HuH-7.5 (cell line): Measurements from ENCODE around the gene SATB2.

Experiments used
- DNase-seq: peaks from one replicate; pipeline ENCODE4 v3.0.0; 2011; ENCODE audit warnings: low spot score

Gene SATB2

DNA sequence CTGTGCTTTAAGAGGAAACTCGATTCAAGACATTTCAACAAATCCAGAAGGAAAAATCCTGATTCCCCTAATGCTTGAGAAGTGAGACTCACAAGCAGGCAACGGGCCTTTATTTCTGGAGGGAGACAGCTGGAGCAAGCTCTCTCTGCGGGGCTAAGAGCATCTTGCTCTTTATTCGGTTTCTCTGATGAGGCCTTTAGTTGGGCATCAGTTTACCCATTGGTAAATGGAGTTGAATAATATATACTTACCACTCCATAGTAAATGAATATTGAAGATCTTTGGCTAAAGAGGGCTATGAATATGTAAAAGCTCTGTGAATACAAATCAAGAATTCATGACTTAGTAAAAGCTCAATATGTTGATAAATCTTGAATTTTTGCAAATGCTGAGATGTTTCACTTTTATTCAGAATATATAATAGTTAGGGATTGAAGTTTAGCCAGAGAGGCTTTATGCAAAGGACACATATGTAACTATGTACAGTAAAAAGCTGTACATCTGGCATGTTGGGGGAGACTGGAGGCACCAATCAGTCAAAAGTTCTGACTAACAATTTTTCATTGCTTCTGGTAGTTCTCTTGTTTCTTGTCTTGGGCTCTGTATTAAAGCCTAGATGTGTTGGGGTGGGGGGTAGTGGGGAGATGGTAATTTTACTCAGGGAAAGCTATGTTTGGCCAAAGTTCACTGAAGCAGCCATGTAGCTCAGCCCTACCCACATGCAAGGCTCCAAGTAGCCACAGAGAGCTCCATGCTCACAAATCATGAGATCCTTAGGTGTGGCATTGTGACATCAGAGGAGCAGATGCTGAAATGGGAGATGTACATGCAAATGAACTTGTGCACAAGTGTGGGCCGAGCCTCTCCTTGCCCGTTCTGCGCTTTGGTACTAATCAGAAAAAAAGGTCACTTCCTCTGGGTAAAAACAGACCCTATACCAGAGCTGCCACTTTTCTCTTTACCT is 200.2 kb downstream of the SATB2 start:
- DNase-seq, result no peak

DNA sequence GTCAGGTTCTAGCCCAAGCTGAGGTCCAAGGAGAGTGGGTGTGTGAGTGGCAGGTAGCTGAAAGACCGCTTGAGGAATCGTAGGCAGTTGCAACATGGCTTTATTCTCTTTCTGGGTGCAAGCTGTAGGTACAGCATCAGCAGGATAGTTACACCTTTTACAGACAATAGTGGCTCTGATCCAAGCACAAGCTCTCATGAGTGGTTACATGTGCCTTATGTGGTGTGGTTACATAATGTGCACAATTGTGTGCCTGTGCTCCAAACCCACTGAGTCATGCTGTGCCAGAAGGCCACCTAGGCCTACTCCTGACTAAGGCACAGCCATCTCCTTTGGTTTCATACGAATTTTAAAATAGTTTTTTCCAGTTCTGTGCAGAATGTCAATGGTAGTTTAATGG is 227.6 kb downstream of the SATB2 start:
- DNase-seq, result no peak

DNA sequence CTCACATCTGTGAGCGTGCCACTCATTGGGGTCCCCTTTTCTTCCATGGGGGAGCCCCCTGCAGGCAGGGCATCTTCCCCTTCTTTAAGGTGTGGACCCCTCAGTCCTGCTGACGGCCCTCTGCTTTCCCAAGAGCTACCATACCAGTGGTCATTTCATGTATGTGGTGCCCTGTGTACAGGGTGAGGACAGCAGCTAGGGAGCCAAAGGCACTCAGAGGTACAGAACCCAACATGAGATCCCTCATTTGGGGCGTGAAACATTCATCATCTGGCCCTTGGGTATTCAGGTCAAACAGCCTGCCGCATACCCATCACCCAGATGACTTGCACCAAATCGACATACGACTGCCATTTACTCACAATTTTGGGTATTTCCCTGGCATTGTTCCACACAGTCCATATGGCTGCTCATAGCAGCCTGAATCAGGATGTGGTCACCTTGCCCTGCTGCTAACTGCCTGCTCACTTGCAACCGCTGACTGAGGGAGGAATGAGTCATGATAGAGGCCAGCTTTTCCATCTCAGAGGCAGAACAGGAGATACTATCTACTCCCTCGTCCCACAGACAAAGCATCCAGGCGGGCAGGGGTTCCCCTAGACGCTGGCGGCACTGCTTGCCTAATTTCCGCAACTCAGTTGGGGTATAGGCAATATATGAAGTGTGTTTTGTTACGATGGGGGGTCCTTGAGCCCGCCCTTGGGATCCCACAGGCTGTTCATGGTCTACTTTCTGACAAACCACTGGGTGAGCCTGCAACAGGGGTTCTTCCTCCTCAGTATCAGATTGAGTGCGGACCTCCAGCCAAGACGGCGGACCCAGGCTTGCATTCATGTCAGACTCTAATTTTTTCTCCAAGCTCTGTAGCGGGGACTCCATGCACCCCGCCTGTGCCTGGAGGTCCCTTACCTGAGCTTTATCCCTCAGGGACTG is 228.6 kb downstream of the SATB2 start:
- no peak for DNase-seq

DNA sequence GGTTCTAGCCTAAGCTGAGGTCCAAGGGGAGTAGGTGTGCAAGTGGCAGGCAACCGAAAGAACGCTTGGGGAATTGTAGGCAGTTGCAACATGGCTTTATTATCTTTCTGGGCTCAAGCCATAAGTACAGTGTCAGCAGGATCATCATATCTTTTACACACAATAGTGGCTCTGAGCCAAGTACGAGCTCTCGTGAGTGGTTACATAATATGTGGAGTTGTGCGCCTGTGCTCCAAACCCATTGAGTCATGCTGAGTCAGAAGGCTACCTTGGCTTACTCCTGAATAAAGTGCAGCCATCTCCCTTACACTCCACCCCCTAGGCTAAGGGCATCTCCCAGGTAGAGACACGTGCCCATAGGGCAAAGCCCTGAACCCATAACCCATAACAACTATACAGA is 233.9 kb downstream of the SATB2 start:
- no peak for DNase-seq

DNA sequence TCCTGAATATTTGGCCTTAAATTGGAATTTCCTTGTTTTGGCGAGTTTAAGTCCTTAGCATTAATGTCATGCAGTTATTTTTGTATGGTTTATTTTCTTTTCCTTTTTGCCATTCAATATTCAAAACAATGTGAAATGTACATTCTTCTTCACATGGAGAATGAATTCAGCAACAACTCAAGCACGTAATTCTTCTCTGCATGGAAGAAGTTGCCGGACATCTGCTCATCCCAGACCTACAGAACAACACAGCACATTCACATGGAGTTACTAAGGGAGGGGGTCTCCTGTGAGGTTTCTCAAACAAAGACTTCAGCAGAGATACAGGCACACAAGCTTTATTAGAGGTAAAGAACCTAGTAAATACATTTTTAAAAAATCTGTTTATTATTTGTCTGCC is 236.8 kb downstream of the SATB2 start:
- no peak for DNase-seq

DNA sequence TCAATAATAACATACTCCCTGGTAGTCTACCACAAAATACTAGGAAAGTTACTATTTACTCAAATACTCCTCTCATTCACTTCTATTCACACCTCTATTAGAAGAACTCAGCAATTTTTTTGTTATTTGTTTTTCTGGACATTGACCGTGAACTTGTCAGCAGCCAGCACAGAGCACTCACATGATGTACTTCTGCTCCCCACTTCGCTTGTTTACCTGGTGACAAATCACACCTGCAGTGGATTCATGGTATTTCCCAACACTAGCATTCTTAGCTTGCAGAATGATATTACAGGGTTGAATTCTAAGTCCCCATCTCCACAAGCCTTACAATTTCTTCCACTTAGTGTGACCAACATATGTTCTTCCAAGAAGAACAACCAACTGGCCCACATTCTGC is 238.2 kb downstream of the SATB2 start:
- DNase-seq, result no peak
